ENCODE measurements around the gene OR10S1.
"Not testable (repeated sequence)": the region's sequence is repeated elsewhere in the genome, so short reads cannot be mapped to it uniquely, and the experiment has no call there.

The OR10S1 gene

GRCh38 chr11:123977731-123978347 is at the start of gene OR10S1:
TSS of gene OR10S1 (minus strand) at chr11:123977781. CDS start at chr11:123977664, 117 bp downstream.
- no peak for DNase-seq (ENCODE audit: low spot score)

- no peak for DNase-seq (ENCODE audit: low spot score)
These were observed 48.9 kb upstream of the OR10S1 start, which contains the start of gene OR10G8 for GRCh38 chr11:124026498-124026897. TSS of gene OR10G8 (plus strand) at chr11:124026798. CDS start at chr11:124029623, 2,825 bp downstream.

GRCh38 chr11:124015837-124016236 is 38.3 kb upstream of the OR10S1 start:
- DNase-seq (ENCODE audit: low spot score) = not testable (repeated sequence)

- DNase-seq (ENCODE audit: low spot score) = no peak
These were observed 35.1 kb upstream of the OR10S1 start, which contains the start of gene OR10G4 for GRCh38 chr11:124012697-124013096. TSS of gene OR10G4 (plus strand) at chr11:124012997. CDS start at chr11:124015575, 2,578 bp downstream.

GRCh38 chr11:123995119-123995518 is 17.5 kb upstream of the OR10S1 start, which contains the start of gene OR10G6:
TSS of gene OR10G6 (minus strand) at chr11:123995161. CDS start at chr11:123995161, 0 bp downstream.
- no peak for DNase-seq (ENCODE audit: low spot score)

GRCh38 chr11:123979311-123979710 is 1.7 kb upstream of the OR10S1 start:
- no peak for DNase-seq (ENCODE audit: low spot score)

GRCh38 chr11:123976770-123977560 is 616 bp downstream of the OR10S1 start:
- no peak for DNase-seq (ENCODE audit: low spot score)

- no peak for DNase-seq (ENCODE audit: low spot score)
These were observed 3.8 kb downstream of the OR10S1 start for GRCh38 chr11:123973816-123974215.

- DNase-seq (ENCODE audit: low spot score) = no peak
These were observed 20.8 kb downstream of the OR10S1 start for GRCh38 chr11:123956752-123957151.

- DNase-seq (ENCODE audit: low spot score) = no peak
These were observed 32.4 kb downstream of the OR10S1 start for GRCh38 chr11:123945132-123945531.

GRCh38 chr11:123943738-123944137 is 33.8 kb downstream of the OR10S1 start, which contains the start of gene OR6T1:
TSS of gene OR6T1 (minus strand) at chr11:123943838. CDS start at chr11:123943838, 0 bp downstream.
- no peak for DNase-seq (ENCODE audit: low spot score)

GRCh38 chr11:123942413-123942812 is 35.2 kb downstream of the OR10S1 start:
- DNase-seq (ENCODE audit: low spot score) = no peak

- no peak for DNase-seq (ENCODE audit: low spot score)
These were observed 38.3 kb downstream of the OR10S1 start, which contains the start of gene OR4D5 for GRCh38 chr11:123939317-123939716. TSS of gene OR4D5 (plus strand) at chr11:123939617. CDS start at chr11:123939617, 0 bp downstream.

All from NAMALWA (cell line).